Panc1 (cell line): ENCODE measurements around the gene RHBDL1. TPM values are rescaled to one million over a fixed set of nuclear protein-coding genes. Genes with fewer than 3 reads are reported as not detected.

Source experiments
- ATAC-seq: fragments of 200-7000 bp; cut with Tn5 transposase; 2 replicates; pipeline ENCODE4 v1.9.1; 2020; ENCODE audit warnings: mild to moderate bottlenecking, moderate library complexity
- BruUV-seq: library from RNA; stranded (reverse); fragments of 400-500 nt; replicated peaks from 2 replicates; lab custom pipeline; 2021; lab: Mats Ljungman, UMichigan
- CTCF ChIA-PET: fragments of 300-600 bp; sonication (Branson Sonifier 250); formaldehyde crosslinking; loops from one replicate; lab custom pipeline; 2022; ENCODE audit warnings: antibody characterized with exemption; lab: Charles Lee
- POLR2A ChIA-PET: fragments of 300-600 bp; sonication (Branson Sonifier 250); formaldehyde crosslinking; loops from one replicate; lab custom pipeline; 2022; ENCODE audit warnings: antibody characterized with exemption; lab: Charles Lee
- DNase-seq: peaks from one replicate; pipeline ENCODE4 v3.0.0-alpha.2; 2010; ENCODE audit warnings: low read depth, low spot score
- H3K27ac ChIP-seq: 2 replicates; pipeline ENCODE4 v1.5.1; 2011; ENCODE audit warnings: mild to moderate bottlenecking, low read length, inconsistent platforms
- H3K27me3 ChIP-seq: fragments of 200-500 bp; sonication (Bioruptor generic); 2 replicates; pipeline ENCODE4 v1.6.0; 2014; ENCODE audit warnings: low read length, inconsistent platforms; ENCODE audit not compliant: control insufficient read depth, insufficient read depth
- H3K36me3 ChIP-seq: fragments of 200-500 bp; sonication (Bioruptor generic); 2 replicates; pipeline ENCODE4 v1.5.1; 2014; ENCODE audit warnings: inconsistent platforms, mild to moderate bottlenecking, low read length, moderate library complexity; ENCODE audit not compliant: control insufficient read depth, insufficient read depth
- H3K4me1 ChIP-seq: 2 replicates; pipeline ENCODE4 v1.5.1; 2011; ENCODE audit warnings: inconsistent platforms, mild to moderate bottlenecking, low read length, moderate library complexity; ENCODE audit not compliant: control insufficient read depth, insufficient read depth
- H3K4me3 ChIP-seq, 2 experiments: 2 replicates each; pipeline ENCODE4 v1.5.1; 2011 to 2012; ENCODE audit warnings: low read depth in 2 of 2, low read length in 2 of 2, mild to moderate bottlenecking in 2 of 2, inconsistent platforms in 1 of 2, moderate library complexity in 1 of 2
- H3K9me3 ChIP-seq: fragments of 200-500 bp; sonication (Bioruptor generic); 2 replicates; pipeline ENCODE4 v1.5.1; 2014; ENCODE audit warnings: low read depth, mild to moderate bottlenecking, inconsistent platforms, low read length, moderate library complexity; ENCODE audit not compliant: control insufficient read depth, insufficient read depth
- CTCF ChIP-seq: fragments of 450-650 bp; IDR thresholded peaks from 2 replicates; pipeline ENCODE4 v1.5.1; 2017; ENCODE audit warnings: mild to moderate bottlenecking
- POLR2AphosphoS5 ChIP-seq: IDR thresholded peaks from 2 replicates; pipeline ENCODE4 v1.6.1; 2012; ENCODE audit warnings: mild to moderate bottlenecking, low read depth, low read length, moderate library complexity
- REST ChIP-seq, 2 experiments: IDR thresholded peaks; 2 replicates each; pipeline ENCODE4 v1.6.1; 2011 to 2012; ENCODE audit warnings: low read depth in 2 of 2, control low read depth in 1 of 2, low read length in 1 of 2, mild to moderate bottlenecking in 1 of 2, moderate library complexity in 1 of 2; ENCODE audit not compliant: insufficient read depth in 1 of 2
- SIN3A ChIP-seq: IDR thresholded peaks from 2 replicates; pipeline ENCODE4 v1.6.1; 2012; ENCODE audit warnings: low read depth, mild to moderate bottlenecking, low read length, moderate library complexity, borderline replicate concordance; ENCODE audit not compliant: insufficient read depth
- TCF7L2 ChIP-seq: IDR thresholded peaks from 2 replicates; pipeline ENCODE4 v1.6.1; 2011; ENCODE audit warnings: mild to moderate bottlenecking, low read depth, low read length, inconsistent platforms
- in situ Hi-C: cut with HindIII; loops from 2 replicates; pipeline ENCODE4 v1.10.0; 2016; ENCODE audit warnings: low sequenced_read_pairs, low pct_unique_long_range_greater_than_20kb
- intact Hi-C: fragments of 100-400 bp; cut with micrococcal nuclease; formaldehyde crosslinking; loops from one replicate; pipeline ENCODE4 v1.10.0; 2022; ENCODE audit not compliant: unreplicated experiment
- total RNA-seq: library from RNA; stranded (reverse); gene quantifications from one replicate; pipeline ENCODE4 v1.2.1, GENCODE V29; 2021; ENCODE audit not compliant: unreplicated experiment

RHBDL1 gene
- total RNA-seq, 1 experiment from 2014 or later, result 6.6 TPM

GRCh38 chr16:716200-716568, 40.7 kb downstream of the RHBDL1 start:
- DNase-seq (no peak), ATAC-seq (no peak)
- no peak for TF ChIP-seq REST (IDR thresholded peaks at IDR 0.05; ENCODE audit: insufficient read depth in 1 of 2, low read depth in 2 of 2, low read length in 1 of 2)
- TF ChIP-seq CTCF, result no peak
- no peak for TF ChIP-seq SIN3A
- TF ChIP-seq TCF7L2, result no peak
- ChIA-PET CTCF (interaction anchor here (0.6 to 1.1 kb wide), 2 partner anchors 69 to 1251 kb away, joined by 3 to 4 read pairs; no protein-coding TSS in a partner anchor), POLR2A (interaction anchor here (0.6 kb wide), 2 partner anchors 327 to 336 kb away, joined by 3 to 4 read pairs; no protein-coding TSS in a partner anchor)
- no TSS peak for BruUV-seq
- no peaks in the 10 kb centered on the region for H3K27me3 ChIP-seq
- H3K4me1 ChIP-seq, result peaks cover 55% of the 10 kb centered on the region
- no peaks in the 10 kb centered on the region for H3K9me3 ChIP-seq
- H3K36me3 ChIP-seq, result no peaks in the 10 kb centered on the region; the same call in 1 of the 2 replicates
- H3K4me3 ChIP-seq, result peak overlapping the region; percentile 65 to 80
- in situ Hi-C loops (no loop called here), intact Hi-C loops (no loop called here)
- peak overlapping the region; percentile 88 for H3K27ac ChIP-seq

- Histone ChIP-seq H3K9me3 (no peaks in the 10 kb centered on the region), H3K4me1 (peaks cover 48% of the 10 kb centered on the region), H3K36me3 (no peaks in the 10 kb centered on the region; the same call in 1 of the 2 replicates), H3K27me3 (no peaks in the 10 kb centered on the region), H3K4me3 (peak overlapping the region; percentile 65 to 80), H3K27ac (peak overlapping the region; percentile 88)
- intact Hi-C loops, result no loop called here
- ChIA-PET CTCF (interaction anchor here (1.1 kb wide), 1 partner anchor 68 kb away, joined by 4 read pairs; no protein-coding TSS in a partner anchor), POLR2A (interaction anchor here (0.5 kb wide), 1 partner anchor 626 kb away, joined by 6 read pairs; no protein-coding TSS in a partner anchor)
- in situ Hi-C loops, result no loop called here
- DNase-seq (no peak), ATAC-seq (no peak)
- BruUV-seq, result TSS peak; percentile 49
- TF ChIP-seq POLR2AphosphoS5 (no peak), SIN3A (0 out of 2 replicates have a peak, but pooled peaks have one; percentile 8)
These were observed 41.4 kb downstream of the RHBDL1 start for GRCh38 chr16:716768-717325.
